GM15510 (cell line): ENCODE data around the gene HSD3B2.

Experiments used
- POLR2A ChIP-seq: IDR thresholded peaks from 3 replicates; pipeline ENCODE4 v1.6.1; 2011; ENCODE audit warnings: borderline replicate concordance; ENCODE audit not compliant: insufficient read length; ENCODE audit errors: extremely low read depth

The HSD3B2 gene

GRCh38 chr1:119414950-119415349, at the start of gene HSD3B2:
TSS of gene HSD3B2 (plus strand) at chr1:119415150. CDS start at chr1:119415420, 270 bp downstream.
- no peak for TF ChIP-seq POLR2A

- TF ChIP-seq POLR2A = no peak
Observed at GRCh38 chr1:119366424-119366823, 48.5 kb upstream of the HSD3B2 start.

- no peak for TF ChIP-seq POLR2A
Observed at GRCh38 chr1:119367432-119368124, 47.4 kb upstream of the HSD3B2 start.

GRCh38 chr1:119368554-119368953, 46.4 kb upstream of the HSD3B2 start, which contains the start of gene HAO2:
TSS of gene HAO2 (plus strand) at chr1:119368785. CDS start at chr1:119381086, 12,301 bp downstream.
- TF ChIP-seq POLR2A = no peak

- TF ChIP-seq POLR2A = no peak
Observed at GRCh38 chr1:119370748-119371147, 44.2 kb upstream of the HSD3B2 start.

GRCh38 chr1:119371815-119372214, 43.1 kb upstream of the HSD3B2 start:
- TF ChIP-seq POLR2A = no peak

- no peak for TF ChIP-seq POLR2A
Observed at GRCh38 chr1:119372503-119373086, 42.4 kb upstream of the HSD3B2 start.

- no peak for TF ChIP-seq POLR2A
Observed at GRCh38 chr1:119373465-119373864, 41.5 kb upstream of the HSD3B2 start.

- TF ChIP-seq POLR2A = no peak
Observed at GRCh38 chr1:119374208-119374874, 40.6 kb upstream of the HSD3B2 start.

- TF ChIP-seq POLR2A = no peak
Observed at GRCh38 chr1:119375366-119375765, 39.6 kb upstream of the HSD3B2 start.

GRCh38 chr1:119376594-119376993, 38.4 kb upstream of the HSD3B2 start:
- no peak for TF ChIP-seq POLR2A

GRCh38 chr1:119379117-119379516, 35.8 kb upstream of the HSD3B2 start:
- no peak for TF ChIP-seq POLR2A

- TF ChIP-seq POLR2A = no peak
Observed at GRCh38 chr1:119380304-119380703, 34.6 kb upstream of the HSD3B2 start.

- no peak for TF ChIP-seq POLR2A
Observed at GRCh38 chr1:119380983-119381662, 33.8 kb upstream of the HSD3B2 start.

GRCh38 chr1:119384591-119384990, 30.4 kb upstream of the HSD3B2 start:
- TF ChIP-seq POLR2A = no peak

- TF ChIP-seq POLR2A = no peak
Observed at GRCh38 chr1:119385650-119386049, 29.3 kb upstream of the HSD3B2 start.

GRCh38 chr1:119387858-119388257, 27.1 kb upstream of the HSD3B2 start:
- no peak for TF ChIP-seq POLR2A
